SK-N-SH treated with all-trans-retinoic acid at 6 μM for 48 hours (cell line): ENCODE results near the gene EARS2.

ENCODE experiments used
- ATAC-seq: fragments of 200-7000 bp; cut with Tn5 transposase; 3 replicates; pipeline ENCODE4 v1.9.1; 2020; ENCODE audit warnings: mild to moderate bottlenecking, moderate library complexity
- ARNTL ChIP-seq: fragments of 450-650 bp; formaldehyde crosslinking; IDR thresholded peaks from 2 replicates; pipeline ENCODE4 v1.5.0; 2020; ENCODE audit warnings: low read depth, mild to moderate bottlenecking, moderate library complexity, borderline replicate concordance
- BACH2 ChIP-seq: fragments of 250-450 bp; sonication (Bioruptor Pico); IDR thresholded peaks from 2 replicates; pipeline ENCODE4 v1.9.0; 2021; ENCODE audit warnings: mild to moderate bottlenecking, borderline replicate concordance
- CREB5 ChIP-seq: fragments of 250-450 bp; sonication (Bioruptor Pico); IDR thresholded peaks from 2 replicates; pipeline ENCODE4 v1.5.1; 2020; ENCODE audit warnings: low read depth, mild to moderate bottlenecking, moderate library complexity
- CSDC2 ChIP-seq: fragments of 250-450 bp; sonication (Bioruptor Pico); IDR thresholded peaks from 2 replicates; pipeline ENCODE4 v1.5.0; 2020; ENCODE audit warnings: mild to moderate bottlenecking, moderate library complexity
- ESRRG ChIP-seq: fragments of 250-450 bp; sonication (Bioruptor Pico); IDR thresholded peaks from 2 replicates; pipeline ENCODE4 v1.6.1; 2021; ENCODE audit warnings: mild to moderate bottlenecking
- GLIS3 ChIP-seq: fragments of 250-450 bp; sonication (Bioruptor Pico); IDR thresholded peaks from 2 replicates; pipeline ENCODE4 v1.5.0; 2020; ENCODE audit warnings: mild to moderate bottlenecking, moderate library complexity
- ISL1 ChIP-seq: fragments of 250-450 bp; sonication (Bioruptor Pico); IDR thresholded peaks from 2 replicates; pipeline ENCODE4 v2.1.2; 2022; ENCODE audit warnings: mild to moderate bottlenecking, moderate library complexity
- OSR1 ChIP-seq: fragments of 250-450 bp; sonication (Bioruptor Pico); IDR thresholded peaks from 2 replicates; pipeline ENCODE4 v1.8.0; 2022; ENCODE audit warnings: moderate library complexity, mild to moderate bottlenecking, inconsistent platforms
- POU6F1 ChIP-seq: fragments of 250-450 bp; sonication (Bioruptor Pico); IDR thresholded peaks from 2 replicates; pipeline ENCODE4 v1.8.0; 2021; ENCODE audit warnings: low read depth, mild to moderate bottlenecking, moderate library complexity, borderline replicate concordance
- PPARA ChIP-seq: fragments of 250-450 bp; sonication (Bioruptor Pico); IDR thresholded peaks from 2 replicates; pipeline ENCODE4 v1.5.0; 2020; ENCODE audit warnings: mild to moderate bottlenecking, borderline replicate concordance
- RARB ChIP-seq: fragments of 250-450 bp; sonication (Bioruptor Pico); IDR thresholded peaks from 2 replicates; pipeline ENCODE4 v1.8.0; 2021; ENCODE audit warnings: mild to moderate bottlenecking, moderate library complexity
- SNAI2 ChIP-seq: fragments of 250-450 bp; sonication (Bioruptor Pico); IDR thresholded peaks from 2 replicates; pipeline ENCODE4 v1.5.0; 2020; ENCODE audit warnings: mild to moderate bottlenecking, moderate library complexity
- TCF4 ChIP-seq: fragments of 250-450 bp; sonication (Bioruptor Pico); IDR thresholded peaks from 2 replicates; pipeline ENCODE4 v1.8.0; 2021; ENCODE audit warnings: mild to moderate bottlenecking, moderate library complexity, borderline replicate concordance
- TOX ChIP-seq: fragments of 250-450 bp; sonication (Bioruptor Pico); IDR thresholded peaks from 2 replicates; pipeline ENCODE4 v1.8.0; 2021; ENCODE audit warnings: mild to moderate bottlenecking, moderate library complexity, borderline replicate concordance
- TSHZ2 ChIP-seq: fragments of 250-450 bp; sonication (Bioruptor Pico); IDR thresholded peaks from 2 replicates; pipeline ENCODE4 v1.5.0; 2020; ENCODE audit warnings: mild to moderate bottlenecking, moderate library complexity
- ZFP3 ChIP-seq: fragments of 250-450 bp; sonication (Bioruptor Pico); IDR thresholded peaks from 2 replicates; pipeline ENCODE4 v1.5.0; 2020; ENCODE audit warnings: mild to moderate bottlenecking, moderate library complexity
- ZFP30 ChIP-seq: fragments of 450-650 bp; formaldehyde crosslinking; IDR thresholded peaks from 2 replicates; pipeline ENCODE4 v1.5.0; 2022; ENCODE audit warnings: mild to moderate bottlenecking, moderate library complexity
- ZNF565 ChIP-seq: fragments of 450-650 bp; formaldehyde crosslinking; conservative IDR thresholded peaks from 2 replicates; pipeline ENCODE4 v1.5.0; 2020; ENCODE audit warnings: low read depth, mild to moderate bottlenecking, moderate library complexity
- ZNF70 ChIP-seq: fragments of 450-650 bp; formaldehyde crosslinking; IDR thresholded peaks from 2 replicates; pipeline ENCODE4 v1.5.0; 2020; ENCODE audit warnings: mild to moderate bottlenecking, moderate library complexity
- ZNF8 ChIP-seq: fragments of 450-650 bp; formaldehyde crosslinking; IDR thresholded peaks from 2 replicates; pipeline ENCODE4 v1.5.0; 2020; ENCODE audit warnings: mild to moderate bottlenecking, moderate library complexity

Gene EARS2

GRCh38 chr16:23479138-23479537 lies 78.0 kb downstream of the EARS2 start:
- TF ChIP-seq ISL1 (CRISPR knock-in tag) (no peak), ZNF565 (no peak), TOX (no peak), ZFP30 (CRISPR knock-in tag) (no peak), SNAI2 (no peak), TSHZ2 (no peak), ZNF70 (CRISPR knock-in tag) (no peak), ZNF8 (CRISPR knock-in tag) (no peak), BACH2 (CRISPR knock-in tag) (no peak), OSR1 (CRISPR knock-in tag) (no peak), ESRRG (CRISPR knock-in tag) (no peak), CSDC2 (no peak), TCF4 (no peak), ZFP3 (CRISPR knock-in tag) (no peak), ARNTL (CRISPR knock-in tag) (no peak), POU6F1 (CRISPR knock-in tag) (no peak), RARB (CRISPR knock-in tag) (no peak), GLIS3 (CRISPR knock-in tag) (no peak)
- ATAC-seq: no peak

GRCh38 chr16:23478566-23478965 lies 78.6 kb downstream of the EARS2 start:
- TF ChIP-seq ARNTL (CRISPR knock-in tag) (no peak), GLIS3 (CRISPR knock-in tag) (no peak), RARB (CRISPR knock-in tag) (no peak), ZNF8 (CRISPR knock-in tag) (no peak), ESRRG (CRISPR knock-in tag) (no peak), TSHZ2 (no peak), PPARA (CRISPR knock-in tag) (no peak), OSR1 (CRISPR knock-in tag) (no peak), ISL1 (CRISPR knock-in tag) (no peak), TCF4 (no peak), CSDC2 (no peak), ZFP30 (CRISPR knock-in tag) (no peak), ZNF565 (no peak), SNAI2 (no peak), CREB5 (CRISPR knock-in tag) (no peak), ZNF70 (CRISPR knock-in tag) (no peak)
- TF ChIP-seq, all 23 proteins: peak for 0
- no peak for ATAC-seq

- TF ChIP-seq CSDC2 (no peak), ZFP3 (CRISPR knock-in tag) (no peak), PPARA (CRISPR knock-in tag) (no peak), GLIS3 (CRISPR knock-in tag) (no peak)
- ATAC-seq: no peak
These were observed 80.9 kb downstream of the EARS2 start for GRCh38 chr16:23476289-23476688.
